NCI-H2196 treated with DMSO at 0.1 percent for 48 hours (cell line): ENCODE data around the gene METTL22.
A peak's percentile ranks its signal among the peaks of the same experiment; 100 is the strongest.
"Not testable (repeated sequence)": the region's sequence is repeated elsewhere in the genome, so short reads cannot be mapped to it uniquely, and the experiment has no call there.

Experiments used
- DNase-seq: peaks from one replicate; lab custom pipeline; 2025; ENCODE audit not compliant: unreplicated experiment; lab: John Stamatoyannopoulos, UW

METTL22 gene

DNA sequence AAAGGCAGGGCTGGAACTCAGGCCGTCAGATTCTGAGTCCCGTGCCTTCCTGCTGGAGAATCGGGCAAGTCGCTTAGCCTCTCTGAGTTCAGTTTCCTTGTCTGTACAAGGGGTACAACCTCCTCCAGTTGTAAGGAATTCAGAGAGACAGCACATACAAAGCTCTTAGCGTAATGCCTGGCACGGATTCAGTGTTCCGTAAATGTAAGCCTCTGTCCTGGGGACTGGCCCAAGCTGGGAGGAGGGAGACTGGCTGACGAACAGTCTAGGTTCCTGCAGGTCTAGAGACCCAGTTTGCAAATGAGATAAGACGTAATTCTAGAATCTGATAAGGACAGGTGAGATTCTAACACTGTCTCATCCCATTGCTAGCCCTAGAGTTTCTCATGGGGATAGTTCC lies 9.9 kb downstream of the METTL22 start:
- no peak for DNase-seq

DNA sequence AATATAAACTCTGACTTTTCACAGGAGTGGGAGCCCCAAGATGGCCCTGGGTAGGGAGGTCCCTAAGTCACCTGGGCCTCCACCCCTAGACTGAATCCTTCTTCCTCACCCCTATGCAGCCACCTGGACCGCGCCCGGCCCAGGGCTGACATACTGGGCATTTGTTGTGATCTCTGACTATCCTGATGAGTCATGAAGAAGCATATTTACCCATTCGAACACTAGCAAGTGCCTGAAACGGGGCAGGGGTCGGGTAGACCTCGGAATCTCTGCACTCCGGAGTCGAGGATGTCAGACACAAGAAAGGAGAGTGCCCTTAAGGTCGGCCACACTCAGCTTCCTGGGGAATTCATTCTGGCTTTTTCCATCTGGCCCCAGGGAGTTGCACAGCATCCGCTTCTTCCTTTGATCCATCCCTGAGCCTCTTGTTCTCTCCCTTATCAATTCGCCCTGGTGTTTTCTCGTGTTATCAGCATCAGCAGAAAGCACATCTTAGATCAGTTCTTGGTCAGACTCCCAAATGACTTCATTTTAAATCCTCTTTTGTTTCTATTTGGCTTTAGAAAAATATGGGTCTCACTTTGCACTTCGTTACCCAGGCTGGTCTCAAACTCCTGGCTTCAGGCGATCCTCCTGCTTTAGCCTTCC lies 10.4 kb downstream of the METTL22 start:
- no peak for DNase-seq

DNA sequence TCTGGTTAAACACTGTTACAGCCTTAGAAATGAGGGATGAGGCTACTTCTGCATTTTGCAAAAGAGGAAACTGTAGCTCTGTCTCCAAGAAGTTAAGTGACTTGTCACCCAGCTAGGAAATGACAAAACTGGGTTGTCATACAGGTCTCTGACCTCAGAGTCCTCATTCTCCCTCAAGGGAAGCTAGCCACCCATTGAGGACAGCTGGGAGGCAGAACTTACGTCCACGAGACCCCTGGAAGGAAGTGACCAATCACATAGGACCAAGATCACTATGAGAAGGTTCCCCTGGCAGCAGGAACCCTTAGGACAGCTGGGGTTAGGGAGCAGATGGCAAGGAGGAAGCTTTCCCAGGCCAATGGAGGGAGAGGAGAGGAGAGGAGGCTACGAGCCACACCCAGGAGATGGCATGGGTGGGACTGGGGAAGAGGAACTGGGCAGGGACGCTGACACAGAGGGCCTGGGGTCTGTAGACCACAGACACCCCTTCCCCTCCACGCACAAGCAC lies 11.2 kb downstream of the METTL22 start:
- no peak for DNase-seq

DNA sequence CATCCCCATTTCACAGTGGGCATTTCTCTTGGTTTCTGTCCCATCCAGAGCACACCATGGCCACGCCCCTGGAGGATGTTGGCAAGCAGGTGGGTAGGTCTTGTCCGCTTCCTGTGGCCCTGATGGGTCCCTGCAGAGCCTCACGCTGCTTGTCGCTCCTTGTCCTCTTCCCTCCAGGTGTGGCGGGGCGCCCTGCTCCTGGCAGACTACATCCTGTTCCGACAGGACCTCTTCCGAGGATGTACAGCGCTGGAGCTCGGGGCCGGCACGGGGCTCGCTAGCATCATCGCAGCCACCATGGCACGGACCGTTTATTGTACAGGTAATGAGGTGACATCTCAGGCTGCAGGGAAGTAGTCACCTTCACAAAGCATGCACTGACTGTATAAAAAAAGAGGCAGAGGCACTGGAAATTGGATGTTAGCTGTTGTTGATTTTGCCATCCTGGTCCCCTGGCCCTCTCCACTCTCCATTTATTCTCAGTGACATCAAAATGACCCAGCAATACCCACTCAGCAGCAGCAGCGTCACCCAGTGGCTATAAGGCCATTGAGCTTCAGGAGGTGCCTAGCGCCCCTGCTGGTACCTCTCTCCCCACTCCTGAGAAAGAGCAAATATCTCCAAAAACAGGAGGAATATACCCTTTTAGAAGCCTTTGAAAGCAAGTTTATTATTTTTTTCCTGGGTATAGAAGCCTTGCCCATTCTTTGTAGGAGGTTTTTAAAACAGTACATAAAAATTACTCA lies 13.7 kb downstream of the METTL22 start:
- no peak for DNase-seq

DNA sequence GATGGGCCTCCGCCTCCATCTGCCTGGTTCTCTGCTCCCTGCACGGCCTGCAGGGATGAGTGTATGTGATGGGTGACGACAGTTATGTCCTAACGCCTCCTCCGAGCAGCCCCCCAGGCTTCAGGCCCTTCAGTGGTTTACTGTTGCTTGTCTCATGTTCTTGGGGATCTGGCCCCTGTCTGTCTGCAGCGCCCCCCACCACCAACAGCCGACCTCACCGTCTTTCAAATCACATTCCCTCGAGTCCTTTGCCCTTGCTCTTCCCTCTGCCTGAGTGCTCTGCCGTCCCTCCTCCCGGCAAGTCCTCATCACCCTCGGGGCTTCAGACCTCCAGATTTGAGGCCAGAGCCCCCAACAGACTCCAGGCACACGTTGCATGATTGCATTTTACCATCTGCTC lies 18.2 kb downstream of the METTL22 start:
- no peak for DNase-seq

DNA sequence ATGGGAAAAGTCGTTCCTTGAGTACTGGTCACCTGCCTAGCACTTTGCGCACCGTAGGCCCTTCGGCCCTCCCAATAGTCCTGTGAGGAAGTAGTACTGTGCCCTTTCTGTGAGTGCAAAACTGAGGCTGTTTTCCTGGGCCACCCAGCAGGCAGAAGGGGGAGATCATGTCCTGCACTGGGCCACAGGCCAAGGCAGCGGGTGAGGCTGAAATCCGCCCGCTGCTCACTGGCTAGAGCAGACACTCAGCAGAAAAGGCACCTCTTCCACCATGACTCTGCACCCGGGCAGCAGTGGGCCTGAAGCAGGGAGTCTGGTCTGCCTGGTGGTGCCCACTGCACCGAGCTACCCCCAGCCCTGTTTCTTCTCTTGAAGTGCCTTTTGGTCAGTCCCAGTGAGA lies 20.2 kb downstream of the METTL22 start:
- DNase-seq, result no peak

DNA sequence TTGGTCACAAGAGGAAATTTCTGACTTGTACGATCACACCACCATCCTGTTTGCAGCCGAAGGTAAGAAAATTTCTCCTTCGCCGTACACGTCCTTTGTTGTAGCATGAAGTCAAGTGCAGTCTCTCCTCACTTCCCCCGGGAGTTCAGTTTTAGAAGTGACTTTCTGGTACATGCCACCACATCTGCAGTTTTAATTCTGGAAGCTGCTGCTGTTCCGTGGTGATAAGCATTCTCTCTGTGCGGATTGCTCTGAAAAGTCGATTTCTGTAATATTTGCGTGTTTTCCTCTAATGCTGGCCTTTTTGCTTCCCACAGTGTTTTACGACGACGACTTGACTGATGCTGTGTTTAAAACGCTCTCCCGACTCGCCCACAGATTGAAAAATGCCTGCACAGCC lies 20.6 kb downstream of the METTL22 start:
- no peak for DNase-seq

DNA sequence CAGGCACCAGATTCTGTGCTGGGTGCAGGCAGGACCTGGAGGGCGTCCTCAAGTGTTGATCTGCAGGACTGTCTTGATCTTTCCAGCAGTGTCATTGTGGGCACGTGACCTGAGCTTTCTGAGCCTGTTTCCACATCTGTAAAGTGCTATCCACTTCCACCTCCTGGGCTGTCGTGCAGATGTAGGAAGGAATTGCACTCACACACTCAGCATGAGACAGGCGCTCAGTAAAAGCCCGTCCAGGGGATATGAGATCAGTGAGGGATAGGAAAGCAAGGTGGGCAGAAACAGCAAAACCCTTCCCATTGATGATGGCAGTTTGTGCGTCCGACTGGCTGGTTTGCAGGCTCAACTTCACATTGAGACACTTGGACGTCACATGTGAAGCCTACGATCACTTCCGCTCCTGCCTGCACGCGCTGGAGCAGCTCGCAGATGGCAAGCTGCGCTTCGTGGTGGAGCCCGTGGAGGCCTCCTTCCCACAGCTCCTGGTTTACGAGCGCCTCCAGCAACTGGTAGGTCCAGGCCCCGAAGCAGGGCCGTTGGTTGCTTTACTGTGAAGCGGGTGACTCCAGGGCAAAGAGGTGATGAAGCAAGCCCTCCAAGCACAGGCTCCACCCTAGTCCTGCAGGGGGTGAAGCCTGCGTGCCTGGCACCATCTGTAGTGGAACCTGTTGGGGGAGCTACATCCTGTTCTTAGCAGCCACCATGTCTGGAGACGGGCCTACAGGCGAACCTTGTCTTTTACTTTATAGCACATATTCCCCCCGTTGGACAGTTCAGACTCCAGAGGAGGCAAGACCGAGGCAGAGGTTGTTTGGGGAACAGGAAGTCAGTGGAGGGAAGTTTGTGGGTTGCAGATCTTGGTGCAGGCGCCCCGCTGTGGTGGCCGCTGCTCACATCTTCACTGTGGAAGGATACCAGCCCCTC lies 23.0 kb downstream of the METTL22 start:
- DNase-seq, result no peak

DNA sequence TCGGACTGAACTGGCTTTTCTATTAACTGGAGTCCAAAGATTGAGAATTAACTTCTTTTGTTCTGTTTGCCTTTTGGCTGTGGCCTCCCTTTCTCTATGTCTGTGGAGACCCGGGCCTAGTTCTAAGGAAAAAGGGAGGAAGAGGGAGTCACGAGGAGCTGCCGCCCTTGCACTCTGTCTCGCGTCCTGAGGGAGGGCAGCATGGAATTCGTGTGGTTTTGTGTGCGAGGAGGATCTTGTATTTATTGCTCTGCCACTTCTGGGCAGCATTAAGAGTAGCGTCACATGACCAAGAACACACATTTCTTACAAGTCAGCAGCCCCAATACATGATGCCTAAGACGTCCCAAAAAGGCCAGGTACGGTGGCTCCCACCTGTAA lies 23.6 kb downstream of the METTL22 start:
- no peak for DNase-seq

DNA sequence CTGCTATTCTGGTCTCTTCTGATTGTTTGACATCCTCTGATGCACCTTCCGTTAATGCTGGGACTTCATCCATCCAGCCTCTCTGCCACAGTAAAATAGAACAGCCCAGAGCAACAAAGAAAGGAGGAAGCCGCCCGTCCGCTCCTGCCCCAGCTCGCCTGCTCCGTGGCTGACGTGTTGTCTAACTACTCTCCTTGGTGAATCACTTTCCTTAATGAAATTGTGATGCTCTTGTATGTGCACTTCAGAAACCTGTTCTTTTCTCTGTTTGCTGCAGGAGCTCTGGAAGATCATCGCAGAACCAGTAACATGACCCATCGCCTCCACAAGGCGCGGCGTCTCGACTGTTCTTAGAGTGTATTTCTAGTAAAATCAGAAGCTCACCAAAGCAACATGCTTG lies 24.3 kb downstream of the METTL22 start:
- no peak for DNase-seq

DNA sequence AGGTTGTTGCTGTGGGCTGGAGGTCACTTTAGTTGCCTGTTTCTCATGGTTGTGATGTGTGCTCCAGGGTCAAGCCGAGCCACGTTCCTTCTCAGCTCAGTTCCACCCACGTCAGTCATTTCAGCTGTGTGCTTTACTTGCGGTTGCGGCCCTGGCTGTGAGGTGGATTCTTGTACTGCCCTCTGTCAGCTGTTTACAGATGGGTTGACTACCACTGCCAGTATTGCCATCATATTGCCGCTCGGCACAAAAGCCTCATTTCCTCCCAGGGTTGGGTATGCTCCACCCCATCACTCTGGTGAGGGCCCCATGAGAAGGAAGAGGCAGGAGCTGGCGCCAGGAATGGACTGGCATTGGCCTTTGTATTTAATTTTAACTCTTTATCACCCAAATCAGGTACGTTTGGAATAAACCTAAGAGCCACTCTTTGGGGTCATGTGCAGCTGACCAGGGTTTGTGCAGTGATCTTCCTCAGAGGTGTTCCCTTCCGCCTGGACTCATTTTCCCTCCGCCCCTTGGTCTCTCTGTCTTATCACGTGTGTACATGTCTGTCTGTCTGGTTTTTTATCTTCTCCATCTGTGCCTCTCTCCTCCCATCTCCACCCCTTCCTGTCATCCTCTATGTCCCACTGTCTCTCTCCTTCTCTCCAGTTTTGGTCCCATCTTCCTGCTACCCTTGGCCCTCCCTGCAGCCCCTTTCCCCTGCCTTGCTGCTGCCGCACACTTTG lies 25.0 kb downstream of the METTL22 start:
- DNase-seq, result no peak

DNA sequence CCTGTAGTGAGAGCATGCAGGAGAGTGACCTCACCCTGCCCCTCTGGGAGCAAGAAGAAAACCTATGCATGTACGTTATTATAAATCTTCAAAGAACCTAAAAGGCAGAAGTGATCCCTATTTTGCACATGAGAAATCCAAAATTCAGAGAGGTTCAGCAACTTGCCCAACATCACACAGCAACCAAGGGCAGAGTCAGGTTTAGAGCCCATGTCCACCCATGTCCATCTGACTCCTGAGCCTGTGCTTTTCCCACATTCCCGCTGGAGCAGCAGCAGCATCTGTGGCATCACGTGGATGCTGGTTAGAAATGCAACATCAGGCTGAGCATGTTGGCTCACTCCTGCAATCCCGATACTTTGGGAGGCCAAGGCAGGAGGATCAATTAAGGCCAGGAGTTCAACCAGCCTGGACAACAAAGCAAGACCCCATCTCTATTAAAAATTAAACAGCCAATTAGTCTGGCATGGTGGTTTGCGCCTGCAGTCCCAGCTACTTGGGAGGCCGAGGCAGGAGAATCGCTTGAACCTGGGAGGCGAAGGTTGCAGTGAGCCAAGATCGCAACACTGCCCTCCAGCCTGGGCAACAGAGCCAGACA lies 26.3 kb downstream of the METTL22 start:
- DNase-seq, result no peak

DNA sequence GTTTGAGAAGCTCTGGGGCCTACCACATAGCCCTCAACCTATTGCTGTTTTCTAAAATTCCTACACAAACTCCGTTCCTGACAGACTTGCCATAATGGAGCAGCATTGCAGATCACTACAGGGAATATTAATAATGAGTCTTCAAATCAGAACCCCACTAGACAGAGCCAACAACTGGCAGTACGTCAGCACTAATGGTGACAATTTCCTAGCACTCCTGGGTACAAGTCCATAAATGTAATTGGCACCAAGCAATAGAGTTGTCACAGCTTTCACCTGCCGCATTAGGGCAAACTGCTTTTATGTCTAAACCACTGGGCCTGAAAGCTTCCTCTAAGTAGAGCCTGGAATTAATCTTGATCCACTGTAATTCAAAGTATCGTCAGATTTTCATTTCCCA lies 27.4 kb downstream of the METTL22 start:
- no peak for DNase-seq

DNA sequence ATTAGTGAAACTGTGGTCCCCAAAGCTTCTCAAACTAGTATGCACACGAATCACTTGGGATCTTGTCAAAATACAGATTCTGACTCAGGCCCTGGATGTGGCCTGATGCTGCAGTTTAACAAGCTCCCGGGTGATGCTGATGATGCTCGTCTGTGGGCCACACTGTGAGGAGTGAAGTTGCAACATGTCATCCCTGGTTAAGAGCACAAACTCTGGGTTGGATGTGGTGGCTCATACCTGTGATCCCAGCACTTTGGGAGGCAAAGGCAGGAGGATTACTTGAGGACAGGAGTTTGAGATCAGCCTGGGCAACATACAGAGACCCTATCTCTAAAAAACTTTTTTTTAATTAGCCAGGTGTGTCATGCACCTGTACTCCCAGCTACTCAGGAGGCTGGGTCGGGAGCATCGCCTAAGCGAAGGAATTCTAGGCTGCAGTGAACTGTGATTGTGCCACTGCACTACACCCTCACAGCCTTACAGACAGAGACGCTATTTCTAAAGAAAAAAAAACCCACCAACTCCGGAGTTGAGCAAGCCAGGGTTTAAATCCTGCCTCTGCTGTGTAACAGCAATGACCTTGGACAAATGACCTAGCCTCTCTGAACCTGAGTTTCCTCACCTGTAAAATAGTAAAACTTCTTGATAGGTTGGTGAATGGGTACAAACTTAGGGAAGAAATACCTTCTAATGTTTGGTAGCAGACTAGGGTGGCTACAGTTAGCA lies 28.5 kb downstream of the METTL22 start:
- DNase-seq, result no peak

DNA sequence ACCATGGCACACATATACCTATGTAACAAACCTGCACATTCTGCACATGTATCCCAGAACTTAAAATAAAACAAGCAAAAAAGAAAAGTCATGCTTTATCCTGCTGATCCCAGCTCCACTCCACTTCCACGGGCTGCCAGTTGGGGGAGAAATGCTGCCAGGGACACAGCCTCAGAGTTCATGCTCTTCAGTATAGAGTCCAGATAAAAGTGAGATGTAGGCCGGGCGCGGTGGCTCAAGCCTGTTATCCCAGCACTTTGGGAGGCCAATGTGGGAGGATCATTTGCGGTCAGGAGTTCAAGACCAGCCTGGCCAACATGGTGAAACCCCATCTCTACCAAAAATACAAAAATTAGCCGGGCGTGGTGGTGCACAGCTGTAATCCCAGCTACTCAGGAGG lies 30.5 kb downstream of the METTL22 start:
- DNase-seq, result not testable (repeated sequence)

DNA sequence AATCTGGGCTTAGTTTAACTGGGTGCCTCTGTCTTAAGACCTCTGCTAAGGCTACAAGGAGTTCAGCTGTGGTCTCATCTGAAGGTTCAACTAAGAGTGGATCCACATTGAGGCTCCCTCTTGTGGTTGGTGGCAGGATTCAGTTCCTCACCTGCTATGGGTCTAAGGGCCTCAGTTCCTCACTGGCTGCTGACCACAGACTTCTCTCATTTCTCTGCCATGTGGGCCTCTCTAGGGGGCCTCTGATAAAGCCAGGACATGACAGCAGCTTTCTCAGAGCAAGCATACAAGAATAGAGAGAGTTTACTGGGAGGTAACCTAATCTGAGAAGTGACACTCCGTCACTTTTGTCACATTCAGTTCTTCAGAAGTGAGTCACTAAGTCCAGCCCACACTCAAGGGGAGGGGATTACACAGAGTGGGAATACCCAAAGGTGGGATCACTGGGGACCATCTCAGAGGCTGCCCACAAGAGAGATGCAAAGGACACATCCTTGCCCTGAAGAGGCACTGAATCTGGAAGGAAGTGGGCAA lies 33.8 kb downstream of the METTL22 start:
- no peak for DNase-seq

DNA sequence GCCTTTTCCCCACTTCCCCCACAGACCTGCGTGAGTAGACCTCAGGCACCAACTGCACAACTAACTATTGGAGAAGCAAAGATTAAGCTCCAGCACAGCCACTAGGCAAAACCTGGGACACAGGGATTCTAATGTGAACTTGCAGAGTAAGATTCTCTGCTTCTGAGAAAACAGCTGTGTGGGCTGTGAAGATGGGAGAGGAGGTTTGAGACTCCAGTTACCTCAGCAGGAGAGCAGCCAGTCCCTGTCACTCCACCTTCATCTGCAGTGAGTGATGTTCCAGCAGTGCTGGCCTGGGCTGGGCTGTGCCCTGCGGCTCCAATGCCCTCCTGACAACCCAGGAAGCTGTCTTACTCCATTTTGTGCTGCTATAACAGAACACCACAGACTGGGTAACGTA lies 34.9 kb downstream of the METTL22 start:
- no peak for DNase-seq

DNA sequence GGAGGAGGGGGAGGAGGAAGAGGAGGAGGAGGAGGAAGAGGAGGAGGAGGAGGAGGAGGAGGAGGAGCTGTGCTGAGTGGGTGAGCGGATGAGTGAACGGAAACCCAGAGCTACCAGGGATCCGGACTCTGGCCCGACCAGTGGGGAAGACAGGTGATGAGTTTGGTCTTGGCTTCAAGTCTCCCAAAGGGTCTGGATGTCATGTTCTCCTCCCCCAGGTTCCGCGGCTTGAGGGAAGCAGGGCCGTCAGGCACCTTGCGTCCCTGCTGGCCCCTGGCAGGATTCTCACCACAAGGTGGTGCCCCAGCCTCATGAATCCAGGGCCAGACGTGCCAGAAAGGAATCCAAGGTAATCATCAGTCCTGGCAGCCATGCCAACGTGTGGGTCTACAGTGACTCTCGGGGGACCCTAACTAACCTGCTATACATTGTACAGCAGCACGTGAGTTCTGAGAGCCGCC lies 39.4 kb downstream of the METTL22 start:
- peak; percentile 58 for DNase-seq

DNA sequence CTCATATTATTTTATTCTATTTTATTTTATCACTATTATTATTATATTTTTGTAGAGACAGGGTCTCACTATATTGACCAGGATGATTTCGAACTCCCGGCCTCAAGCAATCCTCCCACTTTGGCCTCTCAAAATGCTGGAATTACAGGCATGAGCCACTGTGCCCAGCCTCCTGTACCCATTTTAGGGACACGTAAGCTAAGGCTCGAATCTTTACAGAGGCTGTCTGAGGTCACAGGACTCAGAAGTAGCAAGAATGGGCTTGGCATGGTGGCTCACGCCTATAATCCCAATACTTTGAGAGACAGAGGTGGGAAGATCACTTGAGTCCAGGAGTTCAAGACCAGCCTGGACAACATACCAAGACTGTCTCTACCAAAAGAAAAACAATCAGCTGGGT lies 40.2 kb downstream of the METTL22 start:
- no peak for DNase-seq
